HCT116 (cell line): ENCODE results near the gene YY2. TPM values are rescaled to one million over a fixed set of nuclear protein-coding genes. Genes with fewer than 3 reads are reported as not detected.

Experiments
- ATAC-seq: fragments of 200-7000 bp; cut with Tn5 transposase; 2 replicates; pipeline ENCODE4 v1.9.1; 2020; ENCODE audit warnings: mild to moderate bottlenecking, moderate library complexity
- BruUV-seq: library from RNA; stranded (reverse); fragments of 400-500 nt; replicated peaks from 2 replicates; lab custom pipeline; 2021; lab: Mats Ljungman, UMichigan
- CTCF ChIA-PET: fragments of 300-600 bp; sonication (Branson Sonifier 250); formaldehyde crosslinking; loops from one replicate; lab custom pipeline; 2021; ENCODE audit warnings: antibody characterized with exemption; lab: Charles Lee
- POLR2A ChIA-PET: fragments of 300-600, 350-600 bp; sonication (Branson Sonifier 250); formaldehyde crosslinking; loops from one replicate; lab custom pipeline; 2021; ENCODE audit warnings: antibody characterized with exemption; lab: Charles Lee
- RAD21 ChIA-PET, 2 experiments: fragments of 300-600 bp; sonication (Branson Sonifier 250); formaldehyde crosslinking; loops; one replicate each; lab custom pipeline; 2023; ENCODE audit warnings: low total read pairs in 2 of 2; ENCODE audit not compliant: uncharacterized antibody in 2 of 2, unreplicated experiment in 2 of 2, low non-redundant PET in 1 of 2; lab: Charles Lee
- DNase-seq: peaks from one replicate; pipeline ENCODE4 v3.0.0-alpha.2; 2010; ENCODE audit warnings: low read depth, low spot score
- H2AFZ ChIP-seq: fragments of 200-600 bp; shearing (Covaris generic), sonication (generic); 2 replicates; pipeline ENCODE4 v1.6.1; 2017; ENCODE audit warnings: low read depth, mixed run types, mixed read lengths, antibody characterized with exemption, low read length; ENCODE audit not compliant: poor library complexity, severe bottlenecking
- H3K27ac ChIP-seq: 2 replicates; pipeline ENCODE4 v1.5.1; 2012; ENCODE audit warnings: low read depth, low read length
- H3K27me3 ChIP-seq: fragments of 200-600 bp; sonication (generic); 2 replicates; pipeline ENCODE4 v1.6.1; 2016; ENCODE audit warnings: mixed run types, low read length, mixed read lengths; ENCODE audit not compliant: insufficient read depth
- H3K36me3 ChIP-seq, 2 experiments: fragments of 200-500 bp in 1 of 2; fragments of 200-600 bp in 1 of 2; sonication (Bioruptor generic) in 1 of 2; sonication (generic) in 1 of 2; 2 replicates each; pipeline versions ENCODE4 v1.5.1 to v1.6.1; 2014 to 2016; ENCODE audit warnings: low read length in 2 of 2, inconsistent platforms in 1 of 2, mixed read lengths in 1 of 2, mixed run types in 1 of 2; ENCODE audit not compliant: insufficient read depth in 2 of 2, control insufficient read depth in 1 of 2
- H3K4me1 ChIP-seq, 2 experiments: fragments of 200-600 bp in 1 of 2; sonication (generic) in 1 of 2; 2 replicates each; pipeline versions ENCODE4 v1.5.1 to v1.6.1; 2012 to 2017; ENCODE audit warnings: low read length in 2 of 2, inconsistent platforms in 1 of 2, mild to moderate bottlenecking in 1 of 2, mixed read lengths in 1 of 2, mixed run types in 1 of 2, moderate library complexity in 1 of 2; ENCODE audit not compliant: insufficient read depth in 2 of 2, control insufficient read depth in 1 of 2
- H3K4me2 ChIP-seq: fragments of 200-600 bp; sonication (generic); 2 replicates; pipeline ENCODE4 v1.6.1; 2017; ENCODE audit warnings: mixed run types, low read length, mixed read lengths
- H3K4me3 ChIP-seq, 2 experiments: fragments of 200-600 bp in 1 of 2; sonication (generic) in 1 of 2; replicated peaks in 1 of 2; 2 replicates each; pipeline ENCODE4 v1.5.1; 2011 to 2016; ENCODE audit warnings: low read length in 2 of 2, control low read depth in 1 of 2, low read depth in 1 of 2, mild to moderate bottlenecking in 1 of 2, mixed read lengths in 1 of 2, mixed run types in 1 of 2
- H3K79me2 ChIP-seq: fragments of 200-600 bp; sonication (generic); 2 replicates; pipeline ENCODE4 v1.6.1; 2017; ENCODE audit warnings: mild to moderate bottlenecking, mixed run types, low read length, moderate library complexity, mixed read lengths; ENCODE audit not compliant: insufficient read depth
- H3K9ac ChIP-seq: fragments of 200-600 bp; sonication (generic); 2 replicates; pipeline ENCODE4 v1.6.1; 2016; ENCODE audit warnings: low read length, mixed read lengths
- H3K9me2 ChIP-seq: fragments of 200-600 bp; sonication (generic), shearing (Covaris generic); 2 replicates; pipeline ENCODE4 v1.6.1; 2017; ENCODE audit warnings: mixed run types, mild to moderate bottlenecking, moderate library complexity; ENCODE audit not compliant: insufficient read depth
- H3K9me3 ChIP-seq, 2 experiments: fragments of 200-500 bp in 1 of 2; fragments of 200-600 bp in 1 of 2; sonication (Bioruptor generic) in 1 of 2; sonication (generic) in 1 of 2; 2 replicates each; pipeline ENCODE4 v1.6.1; 2014 to 2017; ENCODE audit warnings: low read length in 2 of 2, mixed read lengths in 2 of 2, inconsistent platforms in 1 of 2, low read depth in 1 of 2, mild to moderate bottlenecking in 1 of 2, mixed run types in 1 of 2, moderate library complexity in 1 of 2; ENCODE audit not compliant: control insufficient read depth in 1 of 2, insufficient read depth in 1 of 2
- H4K20me1 ChIP-seq: fragments of 200-600 bp; sonication (generic), shearing (Covaris generic); 2 replicates; pipeline ENCODE4 v1.6.1; 2017; ENCODE audit warnings: mixed run types, mild to moderate bottlenecking, moderate library complexity; ENCODE audit not compliant: insufficient read depth
- CBX3 ChIP-seq: IDR thresholded peaks from 2 replicates; pipeline ENCODE4 v1.6.1; 2012; ENCODE audit warnings: low read depth
- EGR1 ChIP-seq: IDR thresholded peaks from 2 replicates; pipeline ENCODE4 v1.6.1; 2012; ENCODE audit warnings: low read depth
- EZH2 ChIP-seq: fragments of 200-600 bp; sonication (generic); IDR thresholded peaks from 2 replicates; pipeline ENCODE4 v1.6.1; 2017; ENCODE audit warnings: antibody characterized with exemption, mixed run types
- FOSL1 ChIP-seq: IDR thresholded peaks from 2 replicates; pipeline ENCODE4 v1.6.1; 2012; ENCODE audit warnings: low read depth
- POLR2A ChIP-seq: IDR thresholded peaks from 2 replicates; pipeline ENCODE4 v1.7.0; 2011; ENCODE audit warnings: borderline replicate concordance; ENCODE audit not compliant: insufficient read depth, insufficient read length; ENCODE audit errors: extremely low read depth
- POLR2AphosphoS5 ChIP-seq: IDR thresholded peaks from 2 replicates; pipeline ENCODE4 v1.6.1; 2011; ENCODE audit warnings: mild to moderate bottlenecking, low read depth, low read length, moderate library complexity
- RAD21 ChIP-seq: IDR thresholded peaks from 2 replicates; pipeline ENCODE4 v1.6.1; 2012; ENCODE audit warnings: low read depth, mild to moderate bottlenecking
- SRF ChIP-seq: IDR thresholded peaks from 2 replicates; pipeline ENCODE4 v1.6.1; 2012; ENCODE audit warnings: low read depth
- YY1 ChIP-seq: IDR thresholded peaks from 2 replicates; pipeline ENCODE4 v1.6.1; 2011; ENCODE audit warnings: low read length, low read depth, moderate library complexity, mild to moderate bottlenecking; ENCODE audit not compliant: insufficient replicate concordance; ENCODE audit errors: extremely low read depth
- ZNF274 ChIP-seq: fragments of 200-500 bp; sonication (Bioruptor generic); IDR thresholded peaks from 2 replicates; pipeline ENCODE4 v1.6.1; 2014; ENCODE audit warnings: mild to moderate bottlenecking, low read depth, low read length, inconsistent platforms
- intact Hi-C: fragments of 100-400 bp; cut with micrococcal nuclease; formaldehyde crosslinking; loops from 2 replicates; pipeline ENCODE4 v1.10.0; 2022
- total RNA-seq: library from RNA; stranded (reverse); gene quantifications from one replicate; pipeline ENCODE4 v1.2.1, GENCODE V29; 2021; ENCODE audit not compliant: unreplicated experiment
- TF ChIP-seq, protein P1 (sequence below): IDR thresholded peaks from 2 replicates; pipeline ENCODE4 v1.6.1; 2011; ENCODE audit warnings: mild to moderate bottlenecking, low read length, moderate library complexity; ENCODE audit not compliant: insufficient replicate concordance; ENCODE audit errors: extremely low read depth

The YY2 gene
- total RNA-seq, 1 experiment from 2014 or later = 2.7 TPM

DNA sequence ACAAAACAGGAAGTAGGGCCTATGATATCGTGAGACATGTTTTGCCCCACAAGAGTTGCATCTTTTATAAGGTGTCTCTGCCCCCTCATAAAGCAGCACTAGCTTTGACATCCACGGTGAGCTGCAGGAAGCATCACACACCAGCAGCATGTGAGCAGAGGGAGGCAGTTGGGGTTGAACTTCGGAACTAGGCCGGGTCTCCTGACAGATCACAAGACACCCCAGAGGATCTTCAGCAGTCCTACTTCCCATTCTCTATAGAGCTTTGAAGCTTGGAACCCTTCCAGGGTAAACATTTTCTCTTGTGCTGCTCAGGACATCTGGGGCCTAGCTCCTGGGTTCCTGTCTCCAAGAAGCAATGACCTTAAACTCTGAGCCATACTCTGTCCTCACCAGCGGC, 27.5 kb downstream of the YY2 start:
- Histone ChIP-seq H3K4me1 (no peaks in the 10 kb centered on the region), H3K79me2 (no peaks in the 10 kb centered on the region), H4K20me1 (no peaks in the 10 kb centered on the region), H3K27ac (no peak overlapping the region), H3K36me3 (no peaks in the 10 kb centered on the region), H3K9me2 (no peaks in the 10 kb centered on the region), H3K27me3 (no peaks in the 10 kb centered on the region)
- POLR2A ChIA-PET = no interaction called here
- BruUV-seq = TSS peak; percentile 27
- no peak for ATAC-seq
- TF ChIP-seq EGR1 (no peak), POLR2A (no peak), FOSL1 (no peak), EZH2 (no peak), RAD21 (no peak), POLR2AphosphoS5 (no peak), ZNF274 (no peak), CBX3 (no peak)
- TF ChIP-seq, protein P1, sequence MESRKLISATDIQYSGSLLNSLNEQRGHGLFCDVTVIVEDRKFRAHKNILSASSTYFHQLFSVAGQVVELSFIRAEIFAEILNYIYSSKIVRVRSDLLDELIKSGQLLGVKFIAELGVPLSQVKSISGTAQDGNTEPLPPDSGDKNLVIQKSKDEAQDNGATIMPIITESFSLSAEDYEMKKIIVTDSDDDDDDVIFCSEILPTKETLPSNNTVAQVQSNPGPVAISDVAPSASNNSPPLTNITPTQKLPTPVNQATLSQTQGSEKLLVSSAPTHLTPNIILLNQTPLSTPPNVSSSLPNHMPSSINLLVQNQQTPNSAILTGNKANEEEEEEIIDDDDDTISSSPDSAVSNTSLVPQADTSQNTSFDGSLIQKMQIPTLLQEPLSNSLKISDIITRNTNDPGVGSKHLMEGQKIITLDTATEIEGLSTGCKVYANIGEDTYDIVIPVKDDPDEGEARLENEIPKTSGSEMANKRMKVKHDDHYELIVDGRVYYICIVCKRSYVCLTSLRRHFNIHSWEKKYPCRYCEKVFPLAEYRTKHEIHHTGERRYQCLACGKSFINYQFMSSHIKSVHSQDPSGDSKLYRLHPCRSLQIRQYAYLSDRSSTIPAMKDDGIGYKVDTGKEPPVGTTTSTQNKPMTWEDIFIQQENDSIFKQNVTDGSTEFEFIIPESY = no peak
- TF ChIP-seq, all 23 proteins: peak for 0
- no peak for DNase-seq
- Histone ChIP-seq H3K9ac (no peak overlapping the region), H3K9me3 (no peaks in the 10 kb centered on the region), H2AFZ (no peak overlapping the region), H3K4me3 (no peak overlapping the region), H3K4me2 (no peak overlapping the region)
- ChIA-PET CTCF (no interaction called here), RAD21 (no interaction called here)
- intact Hi-C loops = no loop called here

DNA sequence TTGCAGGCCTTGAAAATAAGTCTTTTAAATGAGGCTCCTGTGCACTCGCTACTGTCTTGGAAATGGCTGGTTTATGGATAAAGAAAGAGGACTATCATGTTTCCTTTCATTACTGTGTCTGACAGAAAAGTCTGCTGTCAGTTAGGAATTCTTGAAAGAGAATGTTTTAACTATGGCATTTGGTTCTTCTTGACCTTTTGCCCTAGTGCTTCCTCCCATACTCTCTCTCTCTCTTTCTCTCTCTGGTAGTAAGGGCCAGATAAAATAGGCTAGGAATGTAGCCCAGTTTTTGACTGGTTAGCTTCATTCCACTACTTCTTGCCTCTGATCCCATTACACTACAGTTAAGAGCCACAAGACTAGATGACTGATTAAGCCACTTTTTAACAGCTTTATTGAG, 29.8 kb downstream of the YY2 start:
- Histone ChIP-seq H3K9me3 (no peaks in the 10 kb centered on the region), H3K9ac (no peak overlapping the region), H3K36me3 (no peaks in the 10 kb centered on the region), H3K4me2 (no peak overlapping the region), H3K9me2 (no peaks in the 10 kb centered on the region), H3K27ac (no peak overlapping the region), H3K79me2 (no peaks in the 10 kb centered on the region), H3K4me3 (no peak overlapping the region), H3K27me3 (no peaks in the 10 kb centered on the region), H3K4me1 (no peaks in the 10 kb centered on the region), H2AFZ (no peak overlapping the region), H4K20me1 (no peaks in the 10 kb centered on the region)
- no peak for DNase-seq
- POLR2A ChIA-PET = no interaction called here
- CTCF ChIA-PET = no interaction called here
- RAD21 ChIA-PET = no interaction called here
- intact Hi-C loops = no loop called here
- no TSS peak for BruUV-seq
- TF ChIP-seq SRF (no peak), YY1 (no peak)
- TF ChIP-seq, protein P1 = no peak
- no peak for ATAC-seq
